Kidney glomerular epithelial cell (primary cell): ENCODE data around the gene PIP4K2C.
"Not testable (repeated sequence)": the region's sequence is repeated elsewhere in the genome, so short reads cannot be mapped to it uniquely, and the experiment has no call there.

ENCODE experiments used
- DNase-seq: peaks from one replicate; lab custom pipeline; 2025; lab: John Stamatoyannopoulos, UW

The PIP4K2C gene

GRCh38 chr12:57636731-57637130, 45.7 kb downstream of the PIP4K2C start:
- not testable (repeated sequence) for DNase-seq

GRCh38 chr12:57637364-57637763, 46.4 kb downstream of the PIP4K2C start:
- no peak for DNase-seq

GRCh38 chr12:57638096-57638495, 47.1 kb downstream of the PIP4K2C start:
- DNase-seq = no peak

GRCh38 chr12:57640175-57641042, 49.4 kb downstream of the PIP4K2C start:
- no peak for DNase-seq

- no peak for DNase-seq
These were observed 50.9 kb downstream of the PIP4K2C start for GRCh38 chr12:57641699-57642442.

GRCh38 chr12:57645990-57646658, 55.1 kb downstream of the PIP4K2C start:
- not testable (repeated sequence) for DNase-seq

- DNase-seq = not testable (repeated sequence)
These were observed 55.7 kb downstream of the PIP4K2C start for GRCh38 chr12:57646659-57647049.
